Neural crest cell (in vitro differentiated cells): ENCODE results near the gene C11orf65. TPM values are rescaled to one million over a fixed set of nuclear protein-coding genes. Genes with fewer than 3 reads are reported as not detected.
"Not testable (repeated sequence)": the region's sequence is repeated elsewhere in the genome, so short reads cannot be mapped to it uniquely, and the experiment has no call there.

Experiments used
- DNase-seq: peaks from one replicate; pipeline ENCODE4 v3.0.0; 2021; ENCODE audit warnings: low read depth, mixed read lengths, low spot score
- H3K27ac Mint-ChIP-seq: one replicate; pipeline ENCODE4 v1.8.0; 2021; ENCODE audit warnings: mild to moderate bottlenecking, mixed read lengths; ENCODE audit not compliant: unreplicated experiment
- H3K27me3 Mint-ChIP-seq: 2 replicates; pipeline ENCODE4 v1.8.0; 2021; ENCODE audit warnings: low read depth, mild to moderate bottlenecking, mixed read lengths
- H3K36me3 Mint-ChIP-seq: 2 replicates; pipeline ENCODE4 v1.8.0; 2021; ENCODE audit warnings: low read depth, mild to moderate bottlenecking, mixed read lengths
- H3K4me1 Mint-ChIP-seq: 2 replicates; pipeline ENCODE4 v1.8.0; 2021; ENCODE audit warnings: mixed read lengths
- H3K4me3 Mint-ChIP-seq: one replicate; pipeline ENCODE4 v1.8.0; 2021; ENCODE audit warnings: mild to moderate bottlenecking, mixed read lengths
- H3K9me3 Mint-ChIP-seq: 2 replicates; pipeline ENCODE4 v1.8.0; 2021; ENCODE audit warnings: mixed read lengths
- total RNA-seq: library from RNA; stranded (reverse); gene quantifications from 2 replicates; pipeline ENCODE4 v1.2.1, GENCODE V29; 2021
- TF ChIP-seq, protein P1 (sequence below): fragments of 200-600 bp; sonication (generic); conservative IDR thresholded peaks from 2 replicates; pipeline ENCODE4 v1.5.0; 2021; ENCODE audit warnings: antibody characterized with exemption, mild to moderate bottlenecking

The C11orf65 gene
- total RNA-seq, 1 donor from 2014 or later: 1.1 TPM

- TF ChIP-seq, protein P1, sequence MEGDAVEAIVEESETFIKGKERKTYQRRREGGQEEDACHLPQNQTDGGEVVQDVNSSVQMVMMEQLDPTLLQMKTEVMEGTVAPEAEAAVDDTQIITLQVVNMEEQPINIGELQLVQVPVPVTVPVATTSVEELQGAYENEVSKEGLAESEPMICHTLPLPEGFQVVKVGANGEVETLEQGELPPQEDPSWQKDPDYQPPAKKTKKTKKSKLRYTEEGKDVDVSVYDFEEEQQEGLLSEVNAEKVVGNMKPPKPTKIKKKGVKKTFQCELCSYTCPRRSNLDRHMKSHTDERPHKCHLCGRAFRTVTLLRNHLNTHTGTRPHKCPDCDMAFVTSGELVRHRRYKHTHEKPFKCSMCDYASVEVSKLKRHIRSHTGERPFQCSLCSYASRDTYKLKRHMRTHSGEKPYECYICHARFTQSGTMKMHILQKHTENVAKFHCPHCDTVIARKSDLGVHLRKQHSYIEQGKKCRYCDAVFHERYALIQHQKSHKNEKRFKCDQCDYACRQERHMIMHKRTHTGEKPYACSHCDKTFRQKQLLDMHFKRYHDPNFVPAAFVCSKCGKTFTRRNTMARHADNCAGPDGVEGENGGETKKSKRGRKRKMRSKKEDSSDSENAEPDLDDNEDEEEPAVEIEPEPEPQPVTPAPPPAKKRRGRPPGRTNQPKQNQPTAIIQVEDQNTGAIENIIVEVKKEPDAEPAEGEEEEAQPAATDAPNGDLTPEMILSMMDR: no peak
- no peak for DNase-seq
- Mint-ChIP-seq H3K27me3 (no peaks in the 10 kb centered on the region), H3K36me3 (peaks cover 6% of the 10 kb centered on the region), H3K4me3 (no peak overlapping the region), H3K27ac (no peak overlapping the region), H3K4me1 (peaks cover under 1% of the 10 kb centered on the region), H3K9me3 (no peaks in the 10 kb centered on the region)
Observed at GRCh38 chr11:108472681-108473080, 5.4 kb upstream of the C11orf65 start.

- TF ChIP-seq, protein P1: no peak
- no peaks in the 10 kb centered on the region for H3K27me3 Mint-ChIP-seq
- DNase-seq: no peak
- H3K9me3 Mint-ChIP-seq: no peaks in the 10 kb centered on the region
- peak overlapping the region; percentile 99 for H3K4me3 Mint-ChIP-seq
- peaks cover 6% of the 10 kb centered on the region for H3K36me3 Mint-ChIP-seq
- peaks cover 15% of the 10 kb centered on the region for H3K4me1 Mint-ChIP-seq
- H3K27ac Mint-ChIP-seq: no peak overlapping the region
Observed at GRCh38 chr11:108468478-108468864, 1.1 kb upstream of the C11orf65 start.

DNA sequence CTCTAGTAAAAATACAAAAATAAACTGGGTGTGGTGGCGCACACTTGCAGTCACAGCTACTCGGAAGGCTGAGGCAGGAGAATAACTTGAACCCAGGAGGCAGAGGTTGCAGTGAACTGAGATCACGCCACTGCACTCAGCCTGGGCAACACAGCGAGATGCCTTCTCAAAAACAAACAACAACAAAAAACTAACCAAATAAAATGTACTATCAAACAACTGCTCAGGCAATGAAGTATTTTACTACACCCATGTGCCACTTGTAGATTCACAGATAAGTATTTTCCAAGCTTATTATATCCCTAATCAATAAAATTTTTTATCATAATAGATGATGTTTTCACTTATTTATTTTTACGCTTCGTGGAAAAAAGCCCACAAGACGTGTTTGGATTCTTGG lies 924 bp downstream of the C11orf65 start:
- H3K4me1 Mint-ChIP-seq: peaks cover 15% of the 10 kb centered on the region
- no peaks in the 10 kb centered on the region for H3K27me3 Mint-ChIP-seq
- no peaks in the 10 kb centered on the region for H3K9me3 Mint-ChIP-seq
- TF ChIP-seq, protein P1: no peak
- peak overlapping the region; percentile 62 for H3K27ac Mint-ChIP-seq
- H3K4me3 Mint-ChIP-seq: peak overlapping the region; percentile 99
- no peak for DNase-seq
- peaks cover 6% of the 10 kb centered on the region for H3K36me3 Mint-ChIP-seq

- Mint-ChIP-seq H3K27ac (no peak overlapping the region), H3K36me3 (peaks cover 11% of the 10 kb centered on the region), H3K27me3 (no peaks in the 10 kb centered on the region), H3K9me3 (peaks cover 16% of the 10 kb centered on the region), H3K4me1 (no peaks in the 10 kb centered on the region), H3K4me3 (no peak overlapping the region)
- TF ChIP-seq, protein P1: no peak
- DNase-seq: no peak
Observed at GRCh38 chr11:108453207-108453835, 14.0 kb downstream of the C11orf65 start.

GRCh38 chr11:108441445-108441844 lies 25.9 kb downstream of the C11orf65 start:
- H3K4me3 Mint-ChIP-seq, DNase-seq, H3K27me3 Mint-ChIP-seq, H3K27ac Mint-ChIP-seq, H3K4me1 Mint-ChIP-seq: not testable (repeated sequence)
- H3K36me3 Mint-ChIP-seq: peaks cover 14% of the 10 kb centered on the region
- peaks cover 22% of the 10 kb centered on the region for H3K9me3 Mint-ChIP-seq

GRCh38 chr11:108436594-108436993 lies 30.7 kb downstream of the C11orf65 start:
- Mint-ChIP-seq H3K4me1 (no peaks in the 10 kb centered on the region), H3K4me3 (no peak overlapping the region), H3K36me3 (peaks cover 3% of the 10 kb centered on the region), H3K27me3 (no peaks in the 10 kb centered on the region), H3K27ac (no peak overlapping the region), H3K9me3 (peaks cover 15% of the 10 kb centered on the region)
- TF ChIP-seq, protein P1: no peak
- no peak for DNase-seq
